Measurements from ENCODE around the gene EFNB1.
"Not testable (repeated sequence)": the region's sequence is repeated elsewhere in the genome, so short reads cannot be mapped to it uniquely, and the experiment has no call there.

The EFNB1 gene

DNA sequence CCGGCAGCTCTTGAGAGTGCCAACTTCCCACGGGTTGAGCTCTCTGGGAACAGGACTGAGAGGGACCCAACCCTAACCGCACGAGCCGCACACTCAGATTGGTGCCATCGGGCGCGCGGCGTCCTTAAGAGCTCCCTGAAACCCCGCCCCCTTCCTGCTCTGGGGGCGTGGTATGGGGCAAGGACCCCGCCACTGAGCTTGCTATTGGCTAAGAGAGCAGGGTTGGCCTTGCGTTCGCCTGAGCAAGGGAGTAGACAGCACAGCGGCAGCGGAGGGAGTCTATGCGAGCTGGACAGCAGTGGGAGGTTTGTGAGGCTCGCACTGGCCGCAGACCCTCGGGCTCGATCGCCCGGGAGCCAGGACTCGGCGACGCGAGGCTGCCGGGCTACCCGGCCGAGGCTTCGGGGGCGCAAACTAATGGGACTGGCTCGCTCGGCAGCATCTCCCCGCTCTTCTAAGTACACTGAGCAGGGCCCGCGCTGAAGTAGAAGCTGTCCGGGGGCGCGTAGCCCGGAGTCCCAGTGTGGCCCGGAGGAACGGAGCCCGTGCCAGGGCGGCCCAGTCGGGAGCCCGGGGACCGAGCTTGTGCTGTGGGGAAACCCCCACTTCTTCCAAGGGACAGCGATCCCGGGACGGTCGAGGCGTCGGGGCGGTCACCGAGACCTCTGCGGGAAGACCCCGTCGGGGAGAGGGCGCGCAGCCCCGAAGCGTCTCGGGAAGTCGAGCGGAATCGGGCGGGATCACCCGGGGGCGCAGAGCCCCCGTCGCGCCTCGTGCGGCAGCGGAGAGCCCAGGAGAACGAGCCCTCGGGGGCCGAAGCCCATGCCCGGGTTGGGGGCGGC is at the start of gene EFNB1:
Gene EFNB1 (plus strand): TSS at position 282 of the 842 bp plus-strand sequence. CDS start 756 bp downstream, outside the sequence.
- FAIRE-seq (peak; percentile 77), DNase-seq (ENCODE audit: insufficient read length, low spot score) (peak; percentile 81)
- peak; percentile 91 for TF ChIP-seq POLR2A (IDR thresholded peaks at IDR 0.05; ENCODE audit: low read depth, low read length)

DNA sequence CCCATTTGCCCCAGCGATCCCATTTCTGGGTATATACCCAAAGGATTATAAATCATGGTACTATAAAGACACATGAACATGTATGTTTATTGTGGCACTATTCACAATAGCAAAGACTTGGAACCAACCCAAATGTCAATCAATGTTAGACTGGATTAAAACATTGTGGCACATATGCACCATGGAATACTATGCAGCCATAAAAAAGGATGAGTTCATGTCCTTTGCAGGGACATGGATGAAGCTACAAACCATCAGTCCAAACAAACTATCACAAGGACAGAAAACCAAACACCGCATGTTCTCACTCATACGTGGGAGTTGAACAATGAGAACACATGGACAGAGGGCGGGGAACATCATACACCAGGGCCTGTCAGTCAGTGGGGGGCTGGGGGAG is 47.5 kb upstream of the EFNB1 start:
- not testable (repeated sequence) for FAIRE-seq; DNase-seq (ENCODE audit: insufficient read length, low spot score)

DNA sequence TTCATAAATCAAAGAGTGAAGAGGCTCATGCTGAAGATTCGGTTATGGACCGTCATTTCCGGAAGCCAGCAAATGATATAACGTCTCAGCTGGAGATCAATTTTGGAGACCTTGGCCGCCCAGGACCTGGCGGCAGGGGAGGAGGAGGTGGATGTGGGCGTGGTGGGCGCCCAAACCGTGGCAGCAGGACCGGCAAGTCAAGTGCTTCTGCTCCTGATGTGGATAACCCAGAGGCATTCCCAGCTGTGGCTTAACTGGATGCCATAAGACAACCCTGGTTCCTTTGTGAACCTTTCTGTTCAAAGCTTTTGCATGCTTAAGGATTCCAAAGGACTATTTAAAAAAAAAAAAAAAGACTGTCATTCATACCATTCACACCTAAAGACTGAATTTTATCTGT is 44.0 kb upstream of the EFNB1 start:
- FAIRE-seq: no peak
- no peak for TF ChIP-seq POLR2A (IDR thresholded peaks at IDR 0.05; ENCODE audit: low read depth, low read length)
- DNase-seq (ENCODE audit: insufficient read length, low spot score): no peak

DNA sequence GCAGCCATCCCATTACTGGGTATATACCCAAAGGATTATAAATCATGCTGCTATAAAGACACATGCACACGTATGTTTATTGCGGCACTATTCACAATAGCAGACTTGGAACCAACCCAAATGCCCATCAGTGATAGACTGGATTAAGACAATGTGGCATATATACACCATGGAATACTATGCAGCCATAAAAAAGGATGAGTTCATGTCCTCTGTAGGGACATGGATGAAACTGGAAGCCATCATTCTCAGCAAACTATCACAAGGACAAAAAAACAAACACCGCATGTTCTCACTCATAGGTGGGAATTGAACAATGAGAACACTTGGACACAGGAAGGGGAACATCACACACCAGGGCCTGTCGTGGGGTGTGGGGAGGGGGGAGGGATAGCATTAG is 42.2 kb upstream of the EFNB1 start:
- DNase-seq (ENCODE audit: insufficient read length, low spot score); FAIRE-seq: not testable (repeated sequence)

DNA sequence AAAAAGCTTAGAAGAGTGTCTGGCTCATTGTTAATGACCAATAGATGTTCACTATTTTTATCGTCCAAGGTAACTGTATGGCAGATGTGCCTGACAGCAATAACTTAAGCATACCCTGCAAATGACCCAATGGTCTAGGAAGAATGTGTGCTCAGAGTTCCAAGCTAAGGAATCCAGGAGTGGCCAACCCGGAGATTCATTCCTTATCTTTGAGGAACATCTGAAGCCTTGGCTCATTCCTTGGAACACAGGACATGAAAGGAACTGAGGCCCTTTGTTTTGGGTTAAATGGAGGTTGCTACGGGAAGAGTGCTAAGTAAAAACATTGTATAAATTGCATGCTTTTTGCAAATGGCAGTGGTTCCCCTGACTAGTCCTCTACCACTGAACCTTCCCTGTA is 38.9 kb upstream of the EFNB1 start:
- TF ChIP-seq POLR2A (IDR thresholded peaks at IDR 0.05; ENCODE audit: low read depth, low read length): no peak
- FAIRE-seq (no peak), DNase-seq (ENCODE audit: insufficient read length, low spot score) (no peak)

DNA sequence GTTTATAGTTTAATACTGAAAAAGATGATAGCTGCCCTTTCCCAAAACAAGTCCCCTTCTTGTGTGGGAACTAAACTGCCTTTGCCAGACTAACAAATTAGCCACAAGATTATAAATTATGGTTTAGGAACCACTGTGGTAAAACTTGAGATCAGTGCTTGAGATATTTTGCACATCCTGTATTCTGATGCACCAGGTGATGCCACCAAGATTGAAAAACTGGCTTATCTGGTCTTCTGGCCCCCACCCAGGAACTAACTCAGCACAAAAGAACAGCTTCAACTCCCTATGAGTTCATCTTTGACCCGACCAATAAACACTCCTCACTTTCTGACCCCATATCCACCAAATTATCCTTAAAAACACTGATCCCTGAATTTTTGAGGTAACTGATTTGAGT is 36.7 kb upstream of the EFNB1 start:
- no peak for DNase-seq (ENCODE audit: insufficient read length, low spot score)
- FAIRE-seq: no peak
- no peak for TF ChIP-seq POLR2A (IDR thresholded peaks at IDR 0.05; ENCODE audit: low read depth, low read length)

DNA sequence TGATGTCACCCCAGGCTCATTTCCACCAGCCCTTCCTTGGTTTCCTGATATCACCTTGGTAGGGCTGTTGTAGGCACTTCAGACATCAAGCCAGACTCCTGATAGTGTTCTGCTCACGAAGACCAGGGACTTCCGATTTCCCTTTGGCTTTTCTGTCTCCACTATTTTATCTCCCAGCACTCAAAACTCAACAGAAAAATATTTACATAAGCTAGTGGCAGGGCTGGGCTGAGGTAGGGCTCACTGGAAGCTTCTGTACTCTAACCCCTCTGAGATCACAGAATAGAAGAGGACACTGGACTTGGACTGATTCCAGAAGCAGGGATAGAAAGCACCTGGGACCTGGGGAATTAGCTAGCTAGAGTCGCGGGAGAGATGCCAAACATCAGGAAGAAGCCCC is 34.4 kb upstream of the EFNB1 start:
- no peak for FAIRE-seq
- no peak for TF ChIP-seq POLR2A (IDR thresholded peaks at IDR 0.05; ENCODE audit: low read depth, low read length)
- no peak for DNase-seq (ENCODE audit: insufficient read length, low spot score)

DNA sequence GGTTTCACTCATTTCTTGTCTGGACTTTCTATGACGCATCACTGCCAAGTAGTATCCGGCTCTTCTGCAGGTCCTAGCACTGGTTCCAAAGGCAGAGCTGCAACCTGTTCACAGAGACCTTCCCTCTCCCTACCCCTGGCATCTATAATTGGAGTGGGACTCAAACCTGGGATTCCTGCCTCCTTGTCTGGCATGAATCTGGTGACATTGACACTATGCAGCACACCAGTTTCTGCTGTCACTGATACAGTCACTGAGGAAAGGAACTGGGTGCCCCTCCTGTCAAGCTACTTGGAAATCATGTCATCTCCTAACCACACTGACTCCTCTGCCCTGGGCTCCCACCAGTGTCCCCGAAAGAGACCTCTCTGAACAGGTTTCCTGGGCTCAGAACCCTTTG is 33.1 kb upstream of the EFNB1 start:
- DNase-seq (ENCODE audit: insufficient read length, low spot score) (no peak), FAIRE-seq (no peak)
- no peak for TF ChIP-seq POLR2A (IDR thresholded peaks at IDR 0.05; ENCODE audit: low read depth, low read length)

DNA sequence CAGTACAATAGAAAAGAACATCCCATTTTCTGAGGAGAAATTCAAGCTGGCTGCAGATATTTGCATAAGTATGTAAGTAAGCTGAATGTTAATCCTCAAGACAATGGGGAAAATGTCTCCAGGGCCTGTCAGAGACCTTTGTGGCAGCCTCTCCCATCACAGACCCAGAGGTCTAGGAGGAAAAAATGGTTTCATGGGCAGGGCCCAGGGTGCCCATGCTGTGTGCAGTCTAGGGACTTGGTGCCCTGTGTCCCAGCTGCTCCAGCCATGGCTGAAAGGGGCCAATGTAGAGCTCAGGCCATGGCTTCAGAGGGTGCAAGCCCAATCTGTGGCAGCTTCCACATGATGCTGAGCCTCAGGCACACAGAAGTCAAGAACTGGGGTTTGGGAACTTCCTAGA is 30.4 kb upstream of the EFNB1 start:
- DNase-seq (ENCODE audit: insufficient read length, low spot score); FAIRE-seq: not testable (repeated sequence)

DNA sequence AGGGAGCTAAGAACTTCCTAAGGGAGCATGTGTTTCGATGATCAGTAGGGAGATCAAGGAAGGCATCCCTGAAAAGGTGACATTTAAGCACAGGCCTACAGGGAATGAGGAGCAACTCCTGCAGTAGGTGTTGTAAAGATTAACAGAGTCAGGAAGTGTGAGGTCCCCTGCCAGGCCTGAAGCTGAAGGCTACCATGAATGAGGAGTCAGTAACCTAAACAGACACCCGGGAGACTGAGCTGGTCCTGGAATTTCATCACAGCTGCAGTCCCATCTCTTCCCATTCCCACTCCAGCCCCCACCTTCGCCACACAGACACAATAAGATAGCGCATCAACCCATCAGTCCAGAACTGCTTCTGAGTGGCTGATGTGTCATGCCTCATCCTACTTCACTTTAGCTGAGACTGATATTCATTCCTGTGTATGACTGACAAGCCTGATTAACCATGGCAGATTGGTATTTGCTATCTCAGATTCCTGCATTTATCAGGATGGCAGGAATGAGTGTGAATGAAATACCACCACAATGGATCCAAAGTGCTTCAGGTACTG is 27.0 kb upstream of the EFNB1 start:
- TF ChIP-seq POLR2A (IDR thresholded peaks at IDR 0.05; ENCODE audit: low read depth, low read length): no peak
- FAIRE-seq (no peak), DNase-seq (ENCODE audit: insufficient read length, low spot score) (no peak)

DNA sequence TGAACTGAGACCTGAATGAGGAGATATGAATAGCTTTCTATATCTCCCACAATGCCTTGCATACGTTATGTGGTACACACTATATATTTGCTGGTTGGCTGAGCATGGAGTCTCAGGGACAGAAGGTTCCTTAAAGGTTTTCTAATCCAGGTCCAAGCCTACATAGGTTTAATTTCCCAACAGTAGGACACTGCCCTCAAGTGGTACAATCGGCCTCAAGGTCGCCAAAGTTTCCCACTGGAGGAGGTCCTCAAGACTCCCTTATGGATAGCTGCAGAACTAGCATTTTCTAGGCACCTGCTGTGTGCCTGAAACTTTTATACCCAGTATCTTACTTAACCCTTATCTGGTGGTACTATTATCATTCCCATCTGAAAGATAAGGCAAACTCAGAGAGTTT is 21.0 kb upstream of the EFNB1 start:
- DNase-seq (ENCODE audit: insufficient read length, low spot score) (no peak), FAIRE-seq (no peak)
- no peak for TF ChIP-seq POLR2A (IDR thresholded peaks at IDR 0.05; ENCODE audit: low read depth, low read length)

DNA sequence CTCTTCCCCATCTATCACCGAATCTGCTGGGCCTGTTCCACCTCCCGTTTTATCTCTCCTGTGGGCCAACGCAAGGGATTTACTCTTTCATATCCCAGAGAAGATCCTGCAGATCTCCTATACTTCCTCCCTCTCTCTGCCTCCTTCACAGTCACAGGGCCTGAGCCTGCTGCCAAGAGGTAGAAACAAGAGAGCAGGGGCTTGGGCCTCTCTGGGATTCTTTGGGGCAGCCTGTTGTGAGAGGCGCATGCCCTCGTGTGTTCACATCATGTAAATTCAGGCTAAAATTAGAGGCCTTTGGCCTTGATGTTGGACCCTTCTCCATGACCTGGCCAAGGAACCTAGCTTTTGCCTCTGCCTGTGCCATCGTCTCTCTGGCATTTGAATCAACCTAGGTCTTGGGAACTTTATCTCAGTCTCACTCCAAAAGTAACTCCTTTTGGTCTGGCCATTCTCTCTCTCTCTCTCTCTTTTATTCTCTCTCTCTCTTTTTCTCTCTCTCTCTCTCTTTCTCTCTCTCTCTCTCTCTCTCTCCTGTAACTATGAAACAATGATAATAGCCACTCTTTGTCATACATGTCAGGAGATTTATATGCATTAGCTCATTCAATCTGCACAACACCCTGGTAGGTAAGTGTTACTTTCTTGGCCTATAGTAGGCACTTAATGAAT is 20.0 kb upstream of the EFNB1 start:
- TF ChIP-seq POLR2A (IDR thresholded peaks at IDR 0.05; ENCODE audit: low read depth, low read length): no peak
- DNase-seq (ENCODE audit: insufficient read length, low spot score) (no peak), FAIRE-seq (no peak)

DNA sequence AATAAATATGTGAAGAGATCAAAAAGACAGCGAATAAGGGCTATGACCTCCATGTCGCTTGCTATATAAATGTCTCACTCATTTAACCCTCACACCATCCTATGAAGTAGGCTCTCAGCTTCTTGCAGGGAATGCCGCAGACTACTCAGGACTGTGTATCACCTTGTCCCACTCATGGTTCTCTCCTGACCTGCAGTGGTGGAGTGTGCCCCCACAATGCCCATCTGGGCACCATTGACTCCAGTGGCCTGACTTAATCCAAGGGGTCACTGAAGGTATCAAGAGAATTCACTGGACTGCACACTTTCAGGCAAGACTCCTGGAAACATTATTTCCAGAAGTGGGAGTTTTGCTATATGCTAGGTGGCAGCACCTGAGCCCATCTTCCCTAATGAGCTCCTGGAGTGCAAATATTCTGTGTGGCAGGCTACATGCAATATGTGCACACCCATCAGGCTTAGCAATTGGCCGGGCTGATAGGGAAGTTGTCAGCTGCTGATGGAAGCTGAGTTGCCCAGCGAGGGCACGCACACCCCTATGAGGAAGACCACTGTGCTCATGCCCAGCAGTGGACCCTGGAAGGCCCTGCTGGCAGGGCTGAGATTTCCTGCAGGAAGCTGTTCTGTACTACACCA is 8.2 kb upstream of the EFNB1 start:
- TF ChIP-seq POLR2A (IDR thresholded peaks at IDR 0.05; ENCODE audit: low read depth, low read length): no peak
- no peak for FAIRE-seq
- no peak for DNase-seq (ENCODE audit: insufficient read length, low spot score)

DNA sequence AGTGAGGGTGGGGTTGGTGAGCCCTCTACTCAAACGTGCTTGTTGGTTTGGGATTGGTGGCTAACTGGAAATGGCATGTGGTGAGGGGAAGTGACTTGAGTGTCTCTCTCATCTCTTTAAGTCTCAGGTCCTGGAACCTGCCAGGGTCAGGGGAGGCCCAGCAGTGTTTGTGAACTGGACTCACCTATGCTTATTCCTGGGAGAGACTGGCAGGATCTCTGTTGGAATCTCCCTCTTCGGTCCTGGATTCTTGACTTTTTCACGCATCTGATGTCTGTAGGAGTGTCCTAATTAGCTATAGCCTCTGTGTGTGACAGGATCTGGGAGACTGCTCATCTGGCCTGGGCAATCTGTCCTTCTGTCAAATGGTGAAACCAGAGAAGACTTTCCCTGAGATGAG is 7.2 kb upstream of the EFNB1 start:
- TF ChIP-seq POLR2A (IDR thresholded peaks at IDR 0.05; ENCODE audit: low read depth, low read length): no peak
- FAIRE-seq: no peak
- DNase-seq (ENCODE audit: insufficient read length, low spot score): no peak
